GM12878 (cell line): Measurements from ENCODE around the gene OR52B2. TPM values are rescaled to one million over a fixed set of nuclear protein-coding genes. Genes with fewer than 3 reads are reported as not detected.

ENCODE experiments used
- ATAC-seq: fragments of 200-7000 bp; cut with Tn5 transposase; 3 replicates; pipeline ENCODE4 v1.9.1; 2020; ENCODE audit warnings: mild to moderate bottlenecking, moderate library complexity
- BruUV-seq: library from RNA; stranded (reverse); fragments of 400-500 nt; replicated peaks from 2 replicates; lab custom pipeline; 2021; lab: Mats Ljungman, UMichigan
- CTCF ChIA-PET: fragments of 300-600 bp; sonication (Branson Sonifier 250); formaldehyde crosslinking; extraction: SDS; loops from one replicate; lab custom pipeline; 2021; ENCODE audit warnings: inconsistent platforms; lab: Yijun Ruan, JAX
- POLR2A ChIA-PET: fragments of 350-600 bp; formaldehyde crosslinking; extraction: SDS; loops from one replicate; lab custom pipeline; 2021; ENCODE audit warnings: inconsistent platforms; lab: Charles Lee
- RAD21 ChIA-PET: fragments of 300-600 bp; sonication (Branson Sonifier 250); formaldehyde crosslinking; loops from one replicate; lab custom pipeline; 2023; ENCODE audit warnings: antibody characterized with exemption; ENCODE audit not compliant: unreplicated experiment; lab: Charles Lee
- SMC1A ChIA-PET: fragments of 300-600 bp; sonication (Branson Sonifier 250); formaldehyde crosslinking; loops from one replicate; lab custom pipeline; 2023; ENCODE audit not compliant: unreplicated experiment, uncharacterized antibody; lab: Charles Lee
- DNase-seq: peaks from one replicate; pipeline ENCODE4 v3.0.0-alpha.2; 2011; ENCODE audit warnings: low read depth, low spot score
- FAIRE-seq: peaks from 3 replicates; lab custom pipeline; 2011; peaks lifted over from hg19 to GRCh38; lab: Jason Lieb, UNC
- H2AFZ ChIP-seq: 2 replicates; pipeline ENCODE4 v1.6.0; 2011; ENCODE audit warnings: low read depth, low read length, control low read depth; ENCODE audit not compliant: control insufficient read depth
- H3K27ac ChIP-seq: 2 replicates; pipeline ENCODE4 v1.5.1; 2011; ENCODE audit warnings: control low read depth; ENCODE audit not compliant: control insufficient read depth, insufficient read depth
- H3K27me3 ChIP-seq, 2 experiments: replicated peaks in 1 of 2; 2 replicates each; pipeline versions ENCODE4 v1.6.0 to v1.6.1; 2011; ENCODE audit warnings: low read length in 1 of 2; ENCODE audit not compliant: control insufficient read depth in 2 of 2, insufficient read depth in 2 of 2
- H3K36me3 ChIP-seq, 2 experiments: 2 replicates each; pipeline ENCODE4 v1.5.1; 2011; ENCODE audit warnings: low read length in 1 of 2; ENCODE audit not compliant: control insufficient read depth in 2 of 2, insufficient read depth in 2 of 2
- H3K4me1 ChIP-seq: 2 replicates; pipeline ENCODE4 v1.6.1; 2011; ENCODE audit warnings: mild to moderate bottlenecking, low read length, moderate library complexity, mixed read lengths; ENCODE audit not compliant: control insufficient read depth, insufficient read depth
- H3K4me2 ChIP-seq: 2 replicates; pipeline ENCODE4 v1.6.0; 2011; ENCODE audit warnings: control low read depth; ENCODE audit not compliant: control insufficient read depth, insufficient read depth
- H3K4me3 ChIP-seq: fragments of 200-600 bp; sonication (generic); 2 replicates; pipeline ENCODE4 v1.5.1; 2016
- H3K79me2 ChIP-seq: 2 replicates; pipeline ENCODE4 v1.6.0; 2011; ENCODE audit warnings: low read length; ENCODE audit not compliant: control insufficient read depth, insufficient read depth
- H3K9ac ChIP-seq: 2 replicates; pipeline ENCODE4 v1.8.0; 2011; ENCODE audit warnings: low read length, control low read depth, mixed read lengths; ENCODE audit not compliant: control insufficient read depth, insufficient read depth
- H3K9me3 ChIP-seq: replicated peaks from 3 replicates; pipeline ENCODE4 v1.5.1; 2011; ENCODE audit warnings: mild to moderate bottlenecking, low read length; ENCODE audit not compliant: control insufficient read depth, insufficient read depth
- H4K20me1 ChIP-seq: 2 replicates; pipeline ENCODE4 v1.6.0; 2011; ENCODE audit not compliant: control insufficient read depth, insufficient read depth
- NR2C1 ChIP-seq: fragments of 450-650 bp; IDR thresholded peaks from 2 replicates; pipeline ENCODE4 v1.6.1; 2017; ENCODE audit warnings: antibody characterized with exemption, mild to moderate bottlenecking, moderate library complexity
- POLR2A ChIP-seq: IDR thresholded peaks from 2 replicates; pipeline ENCODE4 v1.6.1; 2011; ENCODE audit warnings: low read depth, mild to moderate bottlenecking, low read length
- POLR2AphosphoS5 ChIP-seq: IDR thresholded peaks from 2 replicates; pipeline ENCODE4 v1.6.1; 2011; ENCODE audit warnings: mild to moderate bottlenecking, low read length, inconsistent platforms
- RAD21 ChIP-seq: IDR thresholded peaks from 2 replicates; pipeline ENCODE4 v1.6.1; 2011; ENCODE audit warnings: mild to moderate bottlenecking, low read depth, low read length, moderate library complexity; ENCODE audit not compliant: insufficient read depth
- ZBTB40 ChIP-seq: fragments of 450-650 bp; IDR thresholded peaks from 2 replicates; pipeline ENCODE4 v1.6.1; 2016; ENCODE audit warnings: mild to moderate bottlenecking, moderate library complexity, borderline replicate concordance
- WGBS: methylation state at CpG from one replicate; pipeline ENCODE4 v1.1.6; 2016; ENCODE audit warnings: low lambda C conversion rate; ENCODE audit not compliant: insufficient replicate concordance, insufficient coverage; ENCODE audit errors: missing lambda C conversion rate; 5-methylcytosine and 5-hydroxymethylcytosine counted together
- in situ Hi-C: fragments of 300-500 bp; cut with MboI; formaldehyde crosslinking; loops from 9 replicates; pipeline ENCODE4 v1.14.3; 2018; ENCODE audit warnings: mixed read lengths
- intact Hi-C: fragments of 100-400 bp; cut with micrococcal nuclease; formaldehyde crosslinking; loops from one replicate; pipeline ENCODE4 v1.14.2; 2022; ENCODE audit not compliant: unreplicated experiment
- polyA plus RNA-seq, 11 experiments: library from polyadenylated mRNA; depleted of rRNA in 4 of 11; unstranded in 6 of 11; stranded (reverse) in 5 of 11; fragments of >200 nt; fragmentation: Nextera tagmentation in 4 of 11; fragmentation: Illumina TruSeq in 1 of 11; extraction: Ambion mirVana in 4 of 11; extraction: Trizol in 1 of 11; gene quantifications; 1 replicate in 1 of 11; 2 replicates in 10 of 11; pipeline versions ENCODE4 v1.2.1 to v1.2.3, GENCODE V29; 2011 to 2016; ENCODE audit warnings: inconsistent platforms in 2 of 11, missing spikeins in 2 of 11, low read depth in 1 of 11
- total RNA-seq, 4 experiments: library from RNA; depleted of rRNA in 3 of 4; stranded (reverse); fragments of >200 nt in 3 of 4; fragmentation: Illumina TruSeq in 1 of 4; extraction: Trizol in 1 of 4; gene quantifications; 2 replicates each; pipeline versions ENCODE4 v1.2.1 to v1.2.3, GENCODE V29; 2013 to 2021

OR52B2 gene
- total and polyA plus RNA-seq, 10 of the 15 experiments (the other 5 are each of a cell fraction or from before 2014, with no cell fraction given): 0.08 TPM; not detected in 9

- TF ChIP-seq NR2C1 (no peak), POLR2AphosphoS5 (no peak), ZBTB40 (no peak)
Measured at GRCh38 chr11:6202041-6202440, 31.9 kb upstream of the OR52B2 start (continued).

DNA sequence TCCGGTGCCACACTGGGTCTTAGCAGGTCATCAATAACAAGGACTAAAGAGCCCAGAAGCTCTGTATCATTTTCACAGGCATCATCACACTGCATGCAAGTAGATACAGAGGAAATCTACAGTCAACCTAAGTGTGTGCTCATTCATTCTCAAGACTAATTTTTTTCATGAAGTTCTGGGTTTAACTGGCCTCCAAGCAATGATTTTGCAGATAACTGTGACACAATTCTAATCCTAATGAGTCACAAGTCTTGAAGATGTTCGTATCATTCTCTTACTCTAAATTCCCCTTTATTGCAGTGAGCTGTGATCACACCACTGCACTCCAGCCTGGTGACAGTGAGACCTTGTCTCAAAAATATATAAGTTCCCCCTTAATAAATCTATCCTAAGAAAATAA, 31.4 kb upstream of the OR52B2 start:
- Histone ChIP-seq H3K4me3 (no peak overlapping the region), H3K9me3 (no peaks in the 10 kb centered on the region), H2AFZ (no peak overlapping the region), H3K36me3 (no peaks in the 10 kb centered on the region), H3K9ac (no peak overlapping the region), H3K79me2 (no peaks in the 10 kb centered on the region), H3K4me1 (peaks cover 9% of the 10 kb centered on the region), H3K27ac (no peak overlapping the region), H3K27me3 (no peaks in the 10 kb centered on the region), H4K20me1 (no peaks in the 10 kb centered on the region), H3K4me2 (no peak overlapping the region)
- ChIA-PET RAD21 (interaction anchor here (0.8 to 1.1 kb wide), 2 partner anchors 27 to 28 kb away, joined by 3 to 4 read pairs; no protein-coding TSS in a partner anchor), CTCF (no interaction called here), SMC1A (interaction anchor here (0.6 to 1.1 kb wide), 3 partner anchors 15 to 161 kb away, joined by 3 read pairs; no protein-coding TSS in a partner anchor), POLR2A (interaction anchor here (0.5 kb wide), 1 partner anchor 30 kb away, joined by 3 read pairs; no protein-coding TSS in a partner anchor)
- intact Hi-C loops (no loop called here), in situ Hi-C loops (no loop called here)
- no TSS peak for BruUV-seq
- ATAC-seq: peak; percentile 27
- DNase-seq: no peak
- 75% methylated on average over 2 of the region's 2 CpGs for WGBS
- TF ChIP-seq RAD21: no peak
- no peak for TF ChIP-seq POLR2A
- no peak for FAIRE-seq
